ENCODE measurements around the gene APBA1.

DNA sequence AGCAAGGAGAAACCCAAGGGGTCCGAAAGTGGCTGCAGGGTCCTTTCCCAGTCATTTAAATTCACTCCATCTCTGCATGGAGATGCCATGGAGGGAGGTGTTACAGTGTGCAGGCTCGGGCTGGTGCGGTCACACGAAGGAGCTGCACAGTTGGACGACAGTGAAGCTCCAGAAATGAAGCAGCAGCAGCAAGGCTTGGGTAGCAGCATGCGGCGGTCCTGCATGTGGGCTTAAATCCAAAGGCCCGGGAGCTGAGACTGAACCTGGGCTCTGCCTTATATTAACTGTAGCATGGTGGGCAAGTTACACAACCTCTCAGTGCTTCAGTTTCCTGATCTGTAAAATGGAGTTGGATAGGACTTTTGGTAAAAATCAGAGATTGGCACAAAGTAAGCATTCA lies 51.4 kb downstream of the APBA1 start:
- TF ChIP-seq, protein P1, sequence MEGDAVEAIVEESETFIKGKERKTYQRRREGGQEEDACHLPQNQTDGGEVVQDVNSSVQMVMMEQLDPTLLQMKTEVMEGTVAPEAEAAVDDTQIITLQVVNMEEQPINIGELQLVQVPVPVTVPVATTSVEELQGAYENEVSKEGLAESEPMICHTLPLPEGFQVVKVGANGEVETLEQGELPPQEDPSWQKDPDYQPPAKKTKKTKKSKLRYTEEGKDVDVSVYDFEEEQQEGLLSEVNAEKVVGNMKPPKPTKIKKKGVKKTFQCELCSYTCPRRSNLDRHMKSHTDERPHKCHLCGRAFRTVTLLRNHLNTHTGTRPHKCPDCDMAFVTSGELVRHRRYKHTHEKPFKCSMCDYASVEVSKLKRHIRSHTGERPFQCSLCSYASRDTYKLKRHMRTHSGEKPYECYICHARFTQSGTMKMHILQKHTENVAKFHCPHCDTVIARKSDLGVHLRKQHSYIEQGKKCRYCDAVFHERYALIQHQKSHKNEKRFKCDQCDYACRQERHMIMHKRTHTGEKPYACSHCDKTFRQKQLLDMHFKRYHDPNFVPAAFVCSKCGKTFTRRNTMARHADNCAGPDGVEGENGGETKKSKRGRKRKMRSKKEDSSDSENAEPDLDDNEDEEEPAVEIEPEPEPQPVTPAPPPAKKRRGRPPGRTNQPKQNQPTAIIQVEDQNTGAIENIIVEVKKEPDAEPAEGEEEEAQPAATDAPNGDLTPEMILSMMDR (conservative IDR thresholded peaks at IDR 0.05): no peak
- no peak for TF ChIP-seq ZFX (IDR thresholded peaks at IDR 0.05)

All from C4-2B (cell line).